ENCODE data around the gene PGA4. TPM values are rescaled to one million over a fixed set of nuclear protein-coding genes. Genes with fewer than 3 reads are reported as not detected.

The PGA4 gene
- total and polyA plus RNA-seq, 2 experiments from 2014 or later: 0.81 TPM; not detected in 1

DNA sequence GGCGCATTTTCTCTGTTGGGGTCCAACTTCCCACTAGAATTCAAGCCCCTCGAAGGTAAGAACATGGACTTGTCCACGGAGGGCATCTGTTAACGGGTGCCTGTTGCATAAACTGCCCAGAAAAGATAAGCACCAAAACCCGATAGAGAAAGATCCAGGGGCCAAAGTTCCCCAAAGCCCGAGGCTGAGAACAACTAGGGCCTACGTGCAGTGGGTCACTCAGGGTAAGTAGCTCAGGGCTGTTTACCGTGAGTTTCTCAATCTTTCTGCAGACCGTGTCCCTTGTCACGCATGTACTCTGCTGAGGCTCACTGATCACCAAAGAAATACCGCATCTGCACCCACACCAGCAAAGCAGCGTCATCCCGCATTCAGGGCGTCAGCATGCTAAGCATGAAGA, 43.2 kb downstream of the PGA4 start:
- DNase-seq (ENCODE audit: low spot score): no peak
- Mint-ChIP-seq H3K9me3 (no peaks in the 10 kb centered on the region), H3K36me3 (ENCODE audit: low read depth) (peaks cover 3% of the 10 kb centered on the region; the same call in 1 of the 3 replicates), H3K27me3 (ENCODE audit: insufficient read depth, low read depth, poor library complexity) (peaks cover 2% of the 10 kb centered on the region), H3K27ac (no peak overlapping the region), H3K4me3 (no peak overlapping the region), H3K4me1 (no peaks in the 10 kb centered on the region)
- no peak overlapping the region for H3K4me2 ChIP-seq
- H3K4me1 ChIP-seq (ENCODE audit: insufficient read depth): no peaks in the 10 kb centered on the region
- H4K20me1 ChIP-seq (replicated peaks; ENCODE audit: insufficient read depth): 0 out of 2 replicates have a peak, but pooled peaks cover 4% of the 10 kb centered on the region
- no peaks in the 10 kb centered on the region for H3F3A ChIP-seq (replicated peaks; ENCODE audit: low read depth)
- no peaks in the 10 kb centered on the region for H3K79me2 ChIP-seq (replicated peaks; ENCODE audit: insufficient read depth)
- no peak overlapping the region for H2AFZ ChIP-seq
- ATAC-seq: no peak
- no peak overlapping the region for H3K4me3 ChIP-seq
- no peaks in the 10 kb centered on the region for H3K9me2 ChIP-seq (ENCODE audit: insufficient read depth)
- no peaks in the 10 kb centered on the region for H3K36me3 ChIP-seq (ENCODE audit: insufficient read depth)
- no peak overlapping the region for H3K27ac ChIP-seq (ENCODE audit: low read depth)
- H3K27me3 ChIP-seq (ENCODE audit: insufficient read depth): no peaks in the 10 kb centered on the region
- TF ChIP-seq ETS1 (IDR thresholded peaks at IDR 0.05) (no peak), ZNF114 (CRISPR knock-in tag; IDR thresholded peaks at IDR 0.05) (no peak), EZH2 (IDR thresholded peaks at IDR 0.05; ENCODE audit: low read depth, unreplicated experiment) (no peak), ZNF331 (CRISPR knock-in tag; IDR thresholded peaks at IDR 0.05; ENCODE audit: low read depth) (no peak), NANOG (IDR thresholded peaks at IDR 0.05; ENCODE audit: borderline replicate concordance) (no peak), POLR2AphosphoS5 (IDR thresholded peaks at IDR 0.05; ENCODE audit: low read depth) (no peak), CREB1 (CRISPR knock-in tag; IDR thresholded peaks at IDR 0.05; ENCODE audit: low read depth) (no peak), CTCF (conservative IDR thresholded peaks at IDR 0.05; ENCODE audit: low read depth in 2 of 2) (no peak), EZH2phosphoT487 (IDR thresholded peaks at IDR 0.05; ENCODE audit: unreplicated experiment) (no peak), JUNB (IDR thresholded peaks at IDR 0.05; ENCODE audit: unreplicated experiment) (no peak), STAT1 (IDR thresholded peaks at IDR 0.05; ENCODE audit: unreplicated experiment) (no peak)
- TF ChIP-seq, protein P1, sequence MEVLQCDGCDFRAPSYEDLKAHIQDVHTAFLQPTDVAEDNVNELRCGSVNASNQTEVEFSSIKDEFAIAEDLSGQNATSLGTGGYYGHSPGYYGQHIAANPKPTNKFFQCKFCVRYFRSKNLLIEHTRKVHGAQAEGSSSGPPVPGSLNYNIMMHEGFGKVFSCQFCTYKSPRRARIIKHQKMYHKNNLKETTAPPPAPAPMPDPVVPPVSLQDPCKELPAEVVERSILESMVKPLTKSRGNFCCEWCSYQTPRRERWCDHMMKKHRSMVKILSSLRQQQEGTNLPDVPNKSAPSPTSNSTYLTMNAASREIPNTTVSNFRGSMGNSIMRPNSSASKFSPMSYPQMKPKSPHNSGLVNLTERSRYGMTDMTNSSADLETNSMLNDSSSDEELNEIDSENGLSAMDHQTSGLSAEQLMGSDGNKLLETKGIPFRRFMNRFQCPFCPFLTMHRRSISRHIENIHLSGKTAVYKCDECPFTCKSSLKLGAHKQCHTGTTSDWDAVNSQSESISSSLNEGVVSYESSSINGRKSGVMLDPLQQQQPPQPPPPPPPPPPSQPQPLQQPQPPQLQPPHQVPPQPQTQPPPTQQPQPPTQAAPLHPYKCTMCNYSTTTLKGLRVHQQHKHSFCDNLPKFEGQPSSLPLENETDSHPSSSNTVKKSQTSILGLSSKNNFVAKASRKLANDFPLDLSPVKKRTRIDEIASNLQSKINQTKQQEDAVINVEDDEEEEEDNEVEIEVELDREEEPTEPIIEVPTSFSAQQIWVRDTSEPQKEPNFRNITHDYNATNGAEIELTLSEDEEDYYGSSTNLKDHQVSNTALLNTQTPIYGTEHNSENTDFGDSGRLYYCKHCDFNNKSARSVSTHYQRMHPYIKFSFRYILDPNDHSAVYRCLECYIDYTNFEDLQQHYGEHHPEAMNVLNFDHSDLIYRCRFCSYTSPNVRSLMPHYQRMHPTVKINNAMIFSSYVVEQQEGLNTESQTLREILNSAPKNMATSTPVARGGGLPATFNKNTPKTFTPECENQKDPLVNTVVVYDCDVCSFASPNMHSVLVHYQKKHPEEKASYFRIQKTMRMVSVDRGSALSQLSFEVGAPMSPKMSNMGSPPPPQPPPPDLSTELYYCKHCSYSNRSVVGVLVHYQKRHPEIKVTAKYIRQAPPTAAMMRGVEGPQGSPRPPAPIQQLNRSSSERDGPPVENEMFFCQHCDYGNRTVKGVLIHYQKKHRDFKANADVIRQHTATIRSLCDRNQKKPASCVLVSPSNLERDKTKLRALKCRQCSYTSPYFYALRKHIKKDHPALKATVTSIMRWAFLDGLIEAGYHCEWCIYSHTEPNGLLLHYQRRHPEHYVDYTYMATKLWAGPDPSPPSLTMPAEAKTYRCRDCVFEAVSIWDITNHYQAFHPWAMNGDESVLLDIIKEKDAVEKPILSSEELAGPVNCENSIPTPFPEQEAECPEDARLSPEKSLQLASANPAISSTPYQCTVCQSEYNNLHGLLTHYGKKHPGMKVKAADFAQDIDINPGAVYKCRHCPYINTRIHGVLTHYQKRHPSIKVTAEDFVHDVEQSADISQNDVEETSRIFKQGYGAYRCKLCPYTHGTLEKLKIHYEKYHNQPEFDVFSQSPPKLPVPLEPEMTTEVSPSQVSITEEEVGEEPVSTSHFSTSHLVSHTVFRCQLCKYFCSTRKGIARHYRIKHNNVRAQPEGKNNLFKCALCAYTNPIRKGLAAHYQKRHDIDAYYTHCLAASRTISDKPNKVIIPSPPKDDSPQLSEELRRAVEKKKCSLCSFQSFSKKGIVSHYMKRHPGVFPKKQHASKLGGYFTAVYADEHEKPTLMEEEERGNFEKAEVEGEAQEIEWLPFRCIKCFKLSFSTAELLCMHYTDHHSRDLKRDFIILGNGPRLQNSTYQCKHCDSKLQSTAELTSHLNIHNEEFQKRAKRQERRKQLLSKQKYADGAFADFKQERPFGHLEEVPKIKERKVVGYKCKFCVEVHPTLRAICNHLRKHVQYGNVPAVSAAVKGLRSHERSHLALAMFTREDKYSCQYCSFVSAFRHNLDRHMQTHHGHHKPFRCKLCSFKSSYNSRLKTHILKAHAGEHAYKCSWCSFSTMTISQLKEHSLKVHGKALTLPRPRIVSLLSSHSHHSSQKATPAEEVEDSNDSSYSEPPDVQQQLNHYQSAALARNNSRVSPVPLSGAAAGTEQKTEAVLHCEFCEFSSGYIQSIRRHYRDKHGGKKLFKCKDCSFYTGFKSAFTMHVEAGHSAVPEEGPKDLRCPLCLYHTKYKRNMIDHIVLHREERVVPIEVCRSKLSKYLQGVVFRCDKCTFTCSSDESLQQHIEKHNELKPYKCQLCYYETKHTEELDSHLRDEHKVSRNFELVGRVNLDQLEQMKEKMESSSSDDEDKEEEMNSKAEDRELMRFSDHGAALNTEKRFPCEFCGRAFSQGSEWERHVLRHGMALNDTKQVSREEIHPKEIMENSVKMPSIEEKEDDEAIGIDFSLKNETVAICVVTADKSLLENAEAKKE (CRISPR knock-in tag; IDR thresholded peaks at IDR 0.05): no peak
- TF ChIP-seq, protein P2, sequence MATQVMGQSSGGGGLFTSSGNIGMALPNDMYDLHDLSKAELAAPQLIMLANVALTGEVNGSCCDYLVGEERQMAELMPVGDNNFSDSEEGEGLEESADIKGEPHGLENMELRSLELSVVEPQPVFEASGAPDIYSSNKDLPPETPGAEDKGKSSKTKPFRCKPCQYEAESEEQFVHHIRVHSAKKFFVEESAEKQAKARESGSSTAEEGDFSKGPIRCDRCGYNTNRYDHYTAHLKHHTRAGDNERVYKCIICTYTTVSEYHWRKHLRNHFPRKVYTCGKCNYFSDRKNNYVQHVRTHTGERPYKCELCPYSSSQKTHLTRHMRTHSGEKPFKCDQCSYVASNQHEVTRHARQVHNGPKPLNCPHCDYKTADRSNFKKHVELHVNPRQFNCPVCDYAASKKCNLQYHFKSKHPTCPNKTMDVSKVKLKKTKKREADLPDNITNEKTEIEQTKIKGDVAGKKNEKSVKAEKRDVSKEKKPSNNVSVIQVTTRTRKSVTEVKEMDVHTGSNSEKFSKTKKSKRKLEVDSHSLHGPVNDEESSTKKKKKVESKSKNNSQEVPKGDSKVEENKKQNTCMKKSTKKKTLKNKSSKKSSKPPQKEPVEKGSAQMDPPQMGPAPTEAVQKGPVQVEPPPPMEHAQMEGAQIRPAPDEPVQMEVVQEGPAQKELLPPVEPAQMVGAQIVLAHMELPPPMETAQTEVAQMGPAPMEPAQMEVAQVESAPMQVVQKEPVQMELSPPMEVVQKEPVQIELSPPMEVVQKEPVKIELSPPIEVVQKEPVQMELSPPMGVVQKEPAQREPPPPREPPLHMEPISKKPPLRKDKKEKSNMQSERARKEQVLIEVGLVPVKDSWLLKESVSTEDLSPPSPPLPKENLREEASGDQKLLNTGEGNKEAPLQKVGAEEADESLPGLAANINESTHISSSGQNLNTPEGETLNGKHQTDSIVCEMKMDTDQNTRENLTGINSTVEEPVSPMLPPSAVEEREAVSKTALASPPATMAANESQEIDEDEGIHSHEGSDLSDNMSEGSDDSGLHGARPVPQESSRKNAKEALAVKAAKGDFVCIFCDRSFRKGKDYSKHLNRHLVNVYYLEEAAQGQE (IDR thresholded peaks at IDR 0.05; ENCODE audit: unreplicated experiment): no peak

Data from GM23338 (cell line).